Loucy (cell line): ENCODE results near the gene CTNNA2.

Source experiments
- CTCF ChIP-seq: fragments of 200-600 bp; sonication (generic); conservative IDR thresholded peaks from 2 replicates; pipeline ENCODE4 v1.5.1; 2014; ENCODE audit warnings: mild to moderate bottlenecking, antibody characterized with exemption, low read length
- EZH2phosphoT487 ChIP-seq: fragments of 200-600 bp; IDR thresholded peaks from 2 replicates; pipeline ENCODE4 v1.6.1; 2018; ENCODE audit warnings: antibody characterized with exemption, mild to moderate bottlenecking, moderate library complexity, borderline replicate concordance

GRCh38 chr2:79770926-79771325 is 258.1 kb downstream of the CTNNA2 start:
- TF ChIP-seq CTCF = no peak
- no peak for TF ChIP-seq EZH2phosphoT487
